GM19025 (cell line): ENCODE measurements around the gene TDRD5.
A peak's percentile ranks its signal among the peaks of the same experiment; 100 is the strongest.

ENCODE experiments used
- ATAC-seq: cut with Tn5 transposase; IDR thresholded peaks from one replicate; pipeline ENCODE4 v1.9.1; 2021; ENCODE audit warnings: mild to moderate bottlenecking, low read depth, moderate library complexity; ENCODE audit not compliant: unreplicated experiment

Gene TDRD5

GRCh38 chr1:179591592-179592580, at the start of gene TDRD5:
TDRD5 (plus strand) TSS chr1:179591832; CDS start chr1:179592616, 784 bp downstream.
- ATAC-seq = no peak

- no peak for ATAC-seq
Measured at GRCh38 chr1:179545321-179545720, 46.3 kb upstream of the TDRD5 start.

- ATAC-seq = no peak
Measured at GRCh38 chr1:179547021-179547535, 44.6 kb upstream of the TDRD5 start.

GRCh38 chr1:179548666-179549367, 42.8 kb upstream of the TDRD5 start:
- ATAC-seq = no peak

- ATAC-seq = no peak
Measured at GRCh38 chr1:179549368-179549700, 42.3 kb upstream of the TDRD5 start.

- ATAC-seq = peak; percentile 78
Measured at GRCh38 chr1:179550746-179551682, 40.6 kb upstream of the TDRD5 start.

GRCh38 chr1:179554427-179554826, 37.2 kb upstream of the TDRD5 start:
- no peak for ATAC-seq

GRCh38 chr1:179558078-179558477, 33.6 kb upstream of the TDRD5 start:
- ATAC-seq = no peak

- ATAC-seq = no peak
Measured at GRCh38 chr1:179575497-179576314, 15.9 kb upstream of the TDRD5 start, which contains the start of gene NPHS2. NPHS2 (minus strand) TSS chr1:179575948; CDS start chr1:179575864, 84 bp downstream.

GRCh38 chr1:179576509-179576908, 15.1 kb upstream of the TDRD5 start:
- no peak for ATAC-seq

GRCh38 chr1:179583771-179584320, 7.8 kb upstream of the TDRD5 start:
- ATAC-seq = no peak

- no peak for ATAC-seq
Measured at GRCh38 chr1:179586107-179586823, 5.4 kb upstream of the TDRD5 start.

- no peak for ATAC-seq
Measured at GRCh38 chr1:179587336-179587735, 4.3 kb upstream of the TDRD5 start.

GRCh38 chr1:179588425-179589024, 3.1 kb upstream of the TDRD5 start:
- ATAC-seq = no peak

GRCh38 chr1:179589509-179589908, 2.1 kb upstream of the TDRD5 start:
- no peak for ATAC-seq

GRCh38 chr1:179590671-179591070, 961 bp upstream of the TDRD5 start:
- ATAC-seq = no peak

- no peak for ATAC-seq
Measured at GRCh38 chr1:179591253-179591591, 410 bp upstream of the TDRD5 start.

GRCh38 chr1:179598631-179599030, 7.0 kb downstream of the TDRD5 start:
- ATAC-seq = no peak
